LoVo (cell line): Measurements from ENCODE around the gene LGALS9.
"Not testable (repeated sequence)": the region's sequence is repeated elsewhere in the genome, so short reads cannot be mapped to it uniquely, and the experiment has no call there.

ENCODE experiments used
- DNase-seq: peaks from one replicate; pipeline ENCODE4 v3.0.0-alpha.2; 2016; ENCODE audit warnings: low spot score

Gene LGALS9

GRCh38 chr17:27690882-27691281 is 59.9 kb downstream of the LGALS9 start:
- DNase-seq: no peak

GRCh38 chr17:27695254-27695814 is 64.3 kb downstream of the LGALS9 start:
- DNase-seq: not testable (repeated sequence)
